ENCODE data around the gene FOXN3.

The FOXN3 gene

GRCh38 chr14:89184952-89185351, 232.1 kb downstream of the FOXN3 start:
- Histone ChIP-seq H3K27me3 (ENCODE audit: insufficient read depth, low read length) (no peaks in the 10 kb centered on the region), H4K12ac (ENCODE audit: low read depth, low read length) (no peak overlapping the region), H3K4me2 (ENCODE audit: low read length) (no peak overlapping the region), H4K91ac (ENCODE audit: low read depth, low read length) (no peak overlapping the region), H3K9me3 (ENCODE audit: insufficient read depth, low read depth, low read length) (no peaks in the 10 kb centered on the region), H3K36me3 (ENCODE audit: control insufficient read depth in 1 of 2, insufficient read depth in 2 of 2, low read length in 2 of 2) (peaks cover 6 to 18% of the 10 kb centered on the region in 2 experiments), H3K4me3 (ENCODE audit: low read depth, low read length) (no peak overlapping the region), H3K4me1 (ENCODE audit: control insufficient read depth in 1 of 2, insufficient read depth in 2 of 2, low read length in 2 of 2) (peaks cover 27 to 28% of the 10 kb centered on the region in 2 experiments), H3K79me1 (ENCODE audit: low read length) (peaks cover 12% of the 10 kb centered on the region), H3K23ac (ENCODE audit: low read length) (no peak overlapping the region), H2AK5ac (ENCODE audit: low read length) (no peak overlapping the region), H2AFZ (ENCODE audit: insufficient read depth, low read length, poor library complexity) (no peak overlapping the region), H2BK120ac (ENCODE audit: insufficient read depth, low read length, poor library complexity) (no peak overlapping the region), H3K79me2 (ENCODE audit: control insufficient read depth, insufficient read depth, low read length, poor library complexity) (peaks cover 2% of the 10 kb centered on the region), H2BK12ac (ENCODE audit: low read length) (no peak overlapping the region), H4K8ac (ENCODE audit: low read depth, low read length) (no peak overlapping the region), H3K27ac (ENCODE audit: low read depth, low read length) (no peak overlapping the region), H2BK5ac (ENCODE audit: low read depth, low read length, poor library complexity) (no peak overlapping the region), H3K18ac (ENCODE audit: low read length) (no peak overlapping the region), H3K14ac (ENCODE audit: low read length) (no peak overlapping the region), H3K4ac (ENCODE audit: low read depth, low read length) (no peak overlapping the region), H3K9ac (ENCODE audit: low read length) (no peak overlapping the region)
- no peak for DNase-seq
- no CpG with 5 or more reads among the region's 4 CpGs for WGBS (ENCODE audit: extremely low coverage, insufficient coverage, insufficient read length)

DNA sequence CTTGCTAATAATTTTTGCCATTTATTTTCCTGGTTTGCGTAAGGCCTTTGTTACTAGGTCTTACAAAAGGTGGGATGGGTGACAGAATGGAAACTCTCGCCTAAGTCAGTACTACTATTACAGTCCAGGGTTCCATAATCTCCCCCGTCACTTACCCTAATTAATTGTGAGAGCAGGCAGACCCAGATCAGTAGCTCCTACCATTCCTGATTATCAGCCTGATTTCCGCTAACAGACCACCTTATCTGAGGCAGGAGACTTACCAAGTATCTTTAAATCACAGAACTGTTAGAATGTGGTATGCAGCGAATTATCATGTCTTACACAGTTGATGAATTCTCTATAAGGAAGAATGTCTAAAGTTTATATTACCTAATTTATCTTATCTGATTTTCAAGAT, 234.7 kb downstream of the FOXN3 start:
- no peak overlapping the region for H3K14ac ChIP-seq (ENCODE audit: low read length)
- WGBS (ENCODE audit: extremely low coverage, insufficient coverage, insufficient read length): no CpG with 5 or more reads among the region's 5 CpGs

DNA sequence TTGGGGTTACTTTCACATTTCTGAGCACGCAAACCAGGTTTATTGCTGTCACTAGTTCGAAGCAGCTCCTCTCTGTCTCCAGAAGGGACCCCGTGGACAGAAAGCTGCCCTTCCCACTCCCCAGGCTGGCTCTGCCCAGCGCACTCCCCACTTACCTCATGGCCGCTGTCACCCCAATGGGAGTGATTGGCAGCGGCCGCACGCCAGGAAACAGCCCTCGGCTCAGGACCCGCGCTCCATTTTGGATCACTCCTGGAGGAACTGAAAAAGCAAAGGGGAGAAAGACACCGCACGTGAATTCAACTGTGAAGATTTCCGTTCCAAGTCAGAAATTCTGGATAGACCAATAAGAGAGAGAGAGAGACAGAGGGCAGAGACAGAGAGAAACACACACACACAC, 236.5 kb downstream of the FOXN3 start:
- Histone ChIP-seq H3K79me2 (ENCODE audit: control insufficient read depth, insufficient read depth, low read length, poor library complexity) (no peaks in the 10 kb centered on the region), H3K36me3 (ENCODE audit: control insufficient read depth in 1 of 2, insufficient read depth in 2 of 2, low read length in 2 of 2) (peaks cover 7 to 17% of the 10 kb centered on the region in 2 experiments), H3K18ac (ENCODE audit: low read length) (no peak overlapping the region), H2BK5ac (ENCODE audit: low read depth, low read length, poor library complexity) (no peak overlapping the region), H4K91ac (ENCODE audit: low read depth, low read length) (no peak overlapping the region), H3K9ac (ENCODE audit: low read length) (no peak overlapping the region), H4K12ac (ENCODE audit: low read depth, low read length) (no peak overlapping the region), H2BK12ac (ENCODE audit: low read length) (no peak overlapping the region), H3K4ac (ENCODE audit: low read depth, low read length) (no peak overlapping the region), H4K8ac (ENCODE audit: low read depth, low read length) (no peak overlapping the region), H2AK5ac (ENCODE audit: low read length) (no peak overlapping the region), H3K23ac (ENCODE audit: low read length) (no peak overlapping the region), H3K4me1 (ENCODE audit: control insufficient read depth in 1 of 2, insufficient read depth in 2 of 2, low read length in 2 of 2) (peaks cover 4 to 9% of the 10 kb centered on the region in 2 experiments), H2BK120ac (ENCODE audit: insufficient read depth, low read length, poor library complexity) (no peak overlapping the region), H3K9me3 (ENCODE audit: insufficient read depth, low read depth, low read length) (no peaks in the 10 kb centered on the region), H3K27ac (ENCODE audit: low read depth, low read length) (no peak overlapping the region), H3K79me1 (ENCODE audit: low read length) (peaks cover 2% of the 10 kb centered on the region), H3K14ac (ENCODE audit: low read length) (no peak overlapping the region), H3K27me3 (ENCODE audit: insufficient read depth, low read length) (no peaks in the 10 kb centered on the region), H2AFZ (ENCODE audit: insufficient read depth, low read length, poor library complexity) (no peak overlapping the region), H3K4me3 (ENCODE audit: low read depth, low read length) (no peak overlapping the region), H3K4me2 (ENCODE audit: low read length) (no peak overlapping the region)
- WGBS (ENCODE audit: extremely low coverage, insufficient coverage, insufficient read length): no CpG with 5 or more reads among the region's 14 CpGs
- DNase-seq: no peak

More for the DNA sequence above, 234.7 kb downstream of the FOXN3 start:
- H3K9me3 ChIP-seq (ENCODE audit: insufficient read depth, low read depth, low read length): no peaks in the 10 kb centered on the region
- H3K23ac ChIP-seq (ENCODE audit: low read length): no peak overlapping the region
- H4K12ac ChIP-seq (ENCODE audit: low read depth, low read length): no peak overlapping the region
- no peak for DNase-seq
- H2BK120ac ChIP-seq (ENCODE audit: insufficient read depth, low read length, poor library complexity): no peak overlapping the region
- peaks cover 13% of the 10 kb centered on the region for H3K79me1 ChIP-seq (ENCODE audit: low read length)
- no peak overlapping the region for H3K27ac ChIP-seq (ENCODE audit: low read depth, low read length)
- H4K91ac ChIP-seq (ENCODE audit: low read depth, low read length): no peak overlapping the region
- no peak overlapping the region for H3K4me2 ChIP-seq (ENCODE audit: low read length)
- H2BK5ac ChIP-seq (ENCODE audit: low read depth, low read length, poor library complexity): no peak overlapping the region
- no peak overlapping the region for H2AK5ac ChIP-seq (ENCODE audit: low read length)
- no peak overlapping the region for H3K4ac ChIP-seq (ENCODE audit: low read depth, low read length)
- no peaks in the 10 kb centered on the region for H3K27me3 ChIP-seq (ENCODE audit: insufficient read depth, low read length)
- H3K9ac ChIP-seq (ENCODE audit: low read length): no peak overlapping the region
- H2BK12ac ChIP-seq (ENCODE audit: low read length): no peak overlapping the region
- H3K79me2 ChIP-seq (ENCODE audit: control insufficient read depth, insufficient read depth, low read length, poor library complexity): peaks cover 2% of the 10 kb centered on the region
- peaks cover 22 to 26% of the 10 kb centered on the region in 2 experiments for H3K4me1 ChIP-seq (ENCODE audit: control insufficient read depth in 1 of 2, insufficient read depth in 2 of 2, low read length in 2 of 2)
- H3K4me3 ChIP-seq (ENCODE audit: low read depth, low read length): no peak overlapping the region
- H3K36me3 ChIP-seq (ENCODE audit: control insufficient read depth in 1 of 2, insufficient read depth in 2 of 2, low read length in 2 of 2): peaks cover 3 to 13% of the 10 kb centered on the region in 2 experiments
- H2AFZ ChIP-seq (ENCODE audit: insufficient read depth, low read length, poor library complexity): no peak overlapping the region
- no peak overlapping the region for H3K18ac ChIP-seq (ENCODE audit: low read length)
- no peak overlapping the region for H4K8ac ChIP-seq (ENCODE audit: low read depth, low read length)

GRCh38 chr14:89179891-89180404, 237.1 kb downstream of the FOXN3 start:
- H3K4me2 ChIP-seq (ENCODE audit: low read length): no peak overlapping the region

More at GRCh38 chr14:89179891-89180404, 237.1 kb downstream of the FOXN3 start:
- Histone ChIP-seq H3K18ac (ENCODE audit: low read length) (no peak overlapping the region), H3K36me3 (ENCODE audit: control insufficient read depth in 1 of 2, insufficient read depth in 2 of 2, low read length in 2 of 2) (peaks cover 10 to 21% of the 10 kb centered on the region in 2 experiments), H3K27ac (ENCODE audit: low read depth, low read length) (no peak overlapping the region), H3K4me3 (ENCODE audit: low read depth, low read length) (no peak overlapping the region), H2BK12ac (ENCODE audit: low read length) (no peak overlapping the region), H3K9ac (ENCODE audit: low read length) (no peak overlapping the region), H4K8ac (ENCODE audit: low read depth, low read length) (no peak overlapping the region), H2BK5ac (ENCODE audit: low read depth, low read length, poor library complexity) (no peak overlapping the region), H3K79me1 (ENCODE audit: low read length) (peaks cover 2% of the 10 kb centered on the region), H4K91ac (ENCODE audit: low read depth, low read length) (no peak overlapping the region), H3K4ac (ENCODE audit: low read depth, low read length) (no peak overlapping the region), H3K4me1 (ENCODE audit: control insufficient read depth in 1 of 2, insufficient read depth in 2 of 2, low read length in 2 of 2) (peaks cover under 1 to 7% of the 10 kb centered on the region in 2 experiments), H2BK120ac (ENCODE audit: insufficient read depth, low read length, poor library complexity) (no peak overlapping the region), H3K79me2 (ENCODE audit: control insufficient read depth, insufficient read depth, low read length, poor library complexity) (no peaks in the 10 kb centered on the region), H3K23ac (ENCODE audit: low read length) (no peak overlapping the region), H4K12ac (ENCODE audit: low read depth, low read length) (no peak overlapping the region), H3K14ac (ENCODE audit: low read length) (no peak overlapping the region), H3K9me3 (ENCODE audit: insufficient read depth, low read depth, low read length) (no peaks in the 10 kb centered on the region), H2AK5ac (ENCODE audit: low read length) (no peak overlapping the region), H2AFZ (ENCODE audit: insufficient read depth, low read length, poor library complexity) (no peak overlapping the region), H3K27me3 (ENCODE audit: insufficient read depth, low read length) (no peaks in the 10 kb centered on the region)
- WGBS (ENCODE audit: extremely low coverage, insufficient coverage, insufficient read length): no CpG with 5 or more reads among the region's 13 CpGs
- DNase-seq: no peak
